ENCODE data around the gene PFDN1.

DNA sequence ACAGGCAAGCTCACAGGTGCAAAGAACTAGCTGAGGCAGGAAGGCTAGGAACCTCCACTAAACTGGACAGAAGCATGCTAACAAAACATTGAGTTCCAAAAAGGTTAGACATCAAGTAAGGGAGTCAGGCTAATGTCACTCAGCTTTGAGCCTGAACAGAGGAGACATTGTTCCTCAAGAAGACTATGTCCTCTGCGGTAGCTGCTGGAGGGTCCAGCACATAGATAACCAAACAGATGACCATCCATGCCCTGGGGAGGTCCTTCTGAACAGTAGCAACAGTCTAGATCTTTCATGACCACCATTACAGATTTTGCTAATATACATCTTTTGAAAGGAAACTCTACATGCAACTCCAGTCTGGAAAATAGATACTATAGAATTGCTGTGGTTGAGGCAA lies 70.2 kb downstream of the PFDN1 start:
- no peak for TF ChIP-seq CSRNP3 (CRISPR knock-in tag; IDR thresholded peaks at IDR 0.05)
- no peak for TF ChIP-seq CREB5 (CRISPR knock-in tag; IDR thresholded peaks at IDR 0.05; ENCODE audit: low read depth)
- TF ChIP-seq SNAI2 (CRISPR knock-in tag; IDR thresholded peaks at IDR 0.05): no peak
- TF ChIP-seq, protein P1, sequence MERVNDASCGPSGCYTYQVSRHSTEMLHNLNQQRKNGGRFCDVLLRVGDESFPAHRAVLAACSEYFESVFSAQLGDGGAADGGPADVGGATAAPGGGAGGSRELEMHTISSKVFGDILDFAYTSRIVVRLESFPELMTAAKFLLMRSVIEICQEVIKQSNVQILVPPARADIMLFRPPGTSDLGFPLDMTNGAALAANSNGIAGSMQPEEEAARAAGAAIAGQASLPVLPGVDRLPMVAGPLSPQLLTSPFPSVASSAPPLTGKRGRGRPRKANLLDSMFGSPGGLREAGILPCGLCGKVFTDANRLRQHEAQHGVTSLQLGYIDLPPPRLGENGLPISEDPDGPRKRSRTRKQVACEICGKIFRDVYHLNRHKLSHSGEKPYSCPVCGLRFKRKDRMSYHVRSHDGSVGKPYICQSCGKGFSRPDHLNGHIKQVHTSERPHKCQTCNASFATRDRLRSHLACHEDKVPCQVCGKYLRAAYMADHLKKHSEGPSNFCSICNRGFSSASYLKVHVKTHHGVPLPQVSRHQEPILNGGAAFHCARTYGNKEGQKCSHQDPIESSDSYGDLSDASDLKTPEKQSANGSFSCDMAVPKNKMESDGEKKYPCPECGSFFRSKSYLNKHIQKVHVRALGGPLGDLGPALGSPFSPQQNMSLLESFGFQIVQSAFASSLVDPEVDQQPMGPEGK (CRISPR knock-in tag; IDR thresholded peaks at IDR 0.05; ENCODE audit: borderline replicate concordance): no peak
- TF ChIP-seq ZNF8 (CRISPR knock-in tag; IDR thresholded peaks at IDR 0.05): no peak
- no peak for TF ChIP-seq ZFP3 (CRISPR knock-in tag; IDR thresholded peaks at IDR 0.05)

Data from SK-N-SH treated with all-trans-retinoic acid at 6 μM for 48 hours (cell line).